GM15510 (cell line): ENCODE data around the gene TAAR8.

ENCODE experiments used
- POLR2A ChIP-seq: IDR thresholded peaks from 3 replicates; pipeline ENCODE4 v1.6.1; 2011; ENCODE audit warnings: borderline replicate concordance; ENCODE audit not compliant: insufficient read length; ENCODE audit errors: extremely low read depth

The TAAR8 gene

GRCh38 chr6:132552372-132552771 lies at the start of gene TAAR8:
Gene TAAR8, plus strand, starts transcription at chr6:132552672. Its CDS starts 21 bp downstream, at chr6:132552693.
- TF ChIP-seq POLR2A, result no peak

GRCh38 chr6:132504757-132505156 lies 47.7 kb upstream of the TAAR8 start:
- no peak for TF ChIP-seq POLR2A

- TF ChIP-seq POLR2A, result no peak
Observed at GRCh38 chr6:132505158-132505557, 47.3 kb upstream of the TAAR8 start.

GRCh38 chr6:132506461-132506860 lies 46.0 kb upstream of the TAAR8 start:
- TF ChIP-seq POLR2A, result no peak

- TF ChIP-seq POLR2A, result no peak
Observed at GRCh38 chr6:132506869-132507808, 45.3 kb upstream of the TAAR8 start.

GRCh38 chr6:132511210-132511830 lies 41.2 kb upstream of the TAAR8 start:
- no peak for TF ChIP-seq POLR2A

- TF ChIP-seq POLR2A, result no peak
Observed at GRCh38 chr6:132511831-132512220, 40.6 kb upstream of the TAAR8 start.

GRCh38 chr6:132512342-132512637 lies 40.2 kb upstream of the TAAR8 start:
- no peak for TF ChIP-seq POLR2A

- TF ChIP-seq POLR2A, result peak; percentile 86
Observed at GRCh38 chr6:132512638-132513632, 39.5 kb upstream of the TAAR8 start, which contains the start of gene STX7. Gene STX7, minus strand, starts transcription at chr6:132513116. Its CDS starts 9,586 bp downstream, at chr6:132503530.

- no peak for TF ChIP-seq POLR2A
Observed at GRCh38 chr6:132513831-132514545, 38.5 kb upstream of the TAAR8 start.

- no peak for TF ChIP-seq POLR2A
Observed at GRCh38 chr6:132515386-132515785, 37.1 kb upstream of the TAAR8 start.

GRCh38 chr6:132520953-132521352 lies 31.5 kb upstream of the TAAR8 start:
- no peak for TF ChIP-seq POLR2A

- no peak for TF ChIP-seq POLR2A
Observed at GRCh38 chr6:132524646-132525045, 27.8 kb upstream of the TAAR8 start.

GRCh38 chr6:132525866-132526265 lies 26.6 kb upstream of the TAAR8 start:
- no peak for TF ChIP-seq POLR2A
